Measurements from ENCODE around the gene LCOR.
A peak's percentile ranks its signal among the peaks of the same experiment; 100 is the strongest.

Gene LCOR

DNA sequence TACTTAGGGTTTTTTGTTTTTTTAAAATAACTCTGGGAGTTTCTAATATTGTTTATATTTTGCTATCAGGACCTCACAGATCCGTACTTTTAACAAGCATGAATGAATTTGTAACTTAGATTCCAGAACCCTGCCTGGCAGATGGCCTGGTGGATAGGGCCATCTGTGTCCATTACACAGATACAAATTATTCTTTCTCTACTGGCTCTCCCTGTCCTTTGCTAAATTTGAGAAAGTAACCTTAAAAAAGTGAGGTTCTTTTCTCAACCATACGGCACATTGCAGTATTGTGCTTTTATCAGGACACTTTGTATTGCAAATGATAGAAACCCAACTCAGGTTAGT, 26.6 kb downstream of the LCOR start:
- ChIA-PET CTCF (no interaction called here), POLR2A (no interaction called here)
- DNase-seq (ENCODE audit: extremely low spot score) = no peak
- TF ChIP-seq CTCF (IDR thresholded peaks at IDR 0.05; ENCODE audit: control extremely low read depth, extremely low read depth, low read depth, missing control alignments) = no peak

DNA sequence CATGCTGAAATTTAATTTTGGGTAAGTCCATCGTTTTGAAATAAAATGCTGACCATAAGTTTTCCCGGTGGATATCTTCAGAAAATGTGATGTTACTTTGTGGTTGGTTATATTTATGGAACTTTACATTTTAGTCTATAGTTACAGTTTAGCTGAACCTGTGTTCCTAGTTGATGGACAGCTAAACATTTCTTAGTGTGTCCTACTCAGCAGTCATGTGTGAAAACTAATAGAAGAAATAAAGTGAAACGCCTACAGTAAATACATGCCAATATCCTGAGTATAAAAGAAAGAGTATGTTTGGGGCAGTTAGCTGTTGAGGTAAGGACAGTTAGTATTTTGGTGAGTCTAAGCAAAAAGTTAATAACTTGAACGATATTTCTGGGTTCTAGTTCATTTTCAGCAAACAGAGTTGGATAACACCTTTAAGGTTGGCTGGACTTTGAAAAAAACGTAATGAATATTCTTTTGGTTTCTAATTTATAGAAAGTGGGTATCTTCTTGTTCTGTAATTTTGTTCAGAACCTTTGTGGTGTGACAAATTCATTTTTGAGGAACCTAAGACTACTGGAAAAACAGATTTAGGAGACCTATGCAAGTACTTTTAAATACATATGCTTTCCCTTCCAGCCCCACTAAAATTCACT, 28.7 kb downstream of the LCOR start:
- ChIA-PET CTCF (interaction anchor here (0.9 to 2.5 kb wide), 5 partner anchors 9 to 165 kb away, joined by 3 to 11 read pairs (median 4); no protein-coding TSS in a partner anchor), POLR2A (no interaction called here)
- peak; percentile 31 for DNase-seq (ENCODE audit: extremely low spot score)
- TF ChIP-seq CTCF (IDR thresholded peaks at IDR 0.05; ENCODE audit: control extremely low read depth, extremely low read depth, low read depth, missing control alignments) = no peak

DNA sequence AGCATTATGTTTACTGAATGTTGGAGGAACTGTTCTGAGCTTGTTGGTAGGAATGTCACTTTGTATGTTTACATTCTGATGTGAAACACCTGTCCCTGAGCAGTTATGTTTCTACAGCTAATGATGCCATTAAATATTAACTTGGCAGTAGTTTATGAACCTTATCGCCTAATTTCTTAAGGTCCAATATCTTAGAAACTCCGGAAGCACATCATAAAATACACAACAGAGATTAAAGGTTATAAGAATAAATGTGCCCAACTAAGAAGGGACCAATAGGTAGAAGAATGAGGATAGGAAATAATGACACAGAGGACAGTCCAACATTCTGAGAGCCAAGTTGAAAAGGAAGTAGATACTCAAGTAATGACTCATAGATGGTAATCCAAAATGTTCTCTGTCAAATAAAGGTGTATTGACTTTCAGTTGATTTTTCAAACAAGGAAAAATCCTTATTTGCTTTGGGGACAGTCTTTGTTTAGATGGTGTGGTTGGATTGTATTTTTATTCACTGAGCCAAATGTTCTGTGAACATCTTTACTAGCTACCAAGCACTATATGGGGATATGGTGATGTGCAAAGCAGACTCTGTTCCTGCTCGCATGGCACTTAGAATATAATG, 31.9 kb downstream of the LCOR start:
- no peak for TF ChIP-seq CTCF (IDR thresholded peaks at IDR 0.05; ENCODE audit: control extremely low read depth, extremely low read depth, low read depth, missing control alignments)
- DNase-seq (ENCODE audit: extremely low spot score) = peak; percentile 53
- CTCF ChIA-PET = interaction anchor here (1.1 to 2.1 kb wide), 2 partner anchors 9 to 15 kb away, joined by 4 to 5 read pairs; no protein-coding TSS in a partner anchor
- POLR2A ChIA-PET = no interaction called here

- CTCF ChIA-PET = interaction anchor here (1.7 to 2.8 kb wide), 2 partner anchors 8 to 9 kb away, joined by 3 to 8 read pairs; no protein-coding TSS in a partner anchor
- TF ChIP-seq CTCF (IDR thresholded peaks at IDR 0.05; ENCODE audit: control extremely low read depth, extremely low read depth, low read depth, missing control alignments) = no peak
- no peak for DNase-seq (ENCODE audit: extremely low spot score)
- POLR2A ChIA-PET = no interaction called here
Measured at GRCh38 chr10:96873086-96873485, 41.0 kb downstream of the LCOR start.

DNA sequence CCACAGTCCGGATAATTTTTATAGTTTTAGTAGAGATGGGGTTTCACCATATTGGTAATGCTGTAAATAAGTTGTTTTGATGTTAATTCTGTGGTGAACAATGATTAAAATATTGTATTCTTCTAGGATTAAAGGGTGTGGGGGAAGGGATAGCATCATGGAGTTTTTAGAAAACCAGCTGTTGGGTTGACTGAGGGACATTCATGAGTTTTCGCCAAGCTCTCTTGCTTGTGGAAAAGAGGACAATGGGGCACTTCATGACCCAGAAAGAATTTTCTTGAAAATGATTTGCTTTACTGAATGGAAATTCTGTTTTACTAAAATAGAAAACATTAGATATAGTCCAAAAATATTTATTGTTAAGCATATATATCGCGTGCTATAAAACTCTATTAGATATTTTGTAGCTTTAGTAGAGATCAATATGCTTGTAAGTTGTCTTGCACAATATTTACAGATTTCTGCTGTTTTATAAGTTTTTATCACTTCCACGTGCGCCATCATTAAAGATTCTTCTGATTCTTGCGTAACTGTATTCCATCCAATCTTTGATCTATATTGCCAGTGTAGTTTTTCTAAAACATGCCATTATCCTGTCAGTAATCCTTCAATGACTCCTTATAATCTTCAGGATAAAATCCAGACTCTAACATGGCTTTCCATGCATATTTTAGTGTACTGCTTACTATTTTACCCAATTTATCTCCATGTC, 41.8 kb downstream of the LCOR start:
- ChIA-PET CTCF (interaction anchor here (1.7 to 2.9 kb wide), 2 partner anchors 9 to 36 kb away, joined by 3 to 11 read pairs; no protein-coding TSS in a partner anchor), POLR2A (no interaction called here)
- TF ChIP-seq CTCF (IDR thresholded peaks at IDR 0.05; ENCODE audit: control extremely low read depth, extremely low read depth, low read depth, missing control alignments) = no peak
- no peak for DNase-seq (ENCODE audit: extremely low spot score)

DNA sequence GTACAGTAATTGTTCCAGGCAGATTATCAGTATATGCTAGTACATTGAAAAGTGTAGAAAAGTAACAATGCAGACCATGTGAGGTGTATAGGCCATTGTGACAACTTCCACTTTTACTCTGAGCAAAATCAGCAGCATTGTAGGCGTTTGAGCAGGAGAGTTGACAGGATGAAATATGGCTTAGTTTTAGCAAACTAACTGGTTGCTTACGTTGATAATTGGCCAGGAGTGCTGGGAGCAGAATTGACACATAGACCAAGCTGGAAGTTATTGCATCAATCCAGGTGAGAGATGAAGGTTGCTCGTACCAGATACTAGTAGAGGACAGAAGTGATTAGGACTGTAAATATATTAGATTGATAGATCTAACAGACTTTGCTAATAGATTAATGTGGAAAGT, 46.0 kb downstream of the LCOR start:
- CTCF ChIA-PET = interaction anchor here (1.5 kb wide), 1 partner anchor 14 kb away, joined by 5 read pairs; no protein-coding TSS in a partner anchor
- no peak for DNase-seq (ENCODE audit: extremely low spot score)
- no peak for TF ChIP-seq CTCF (IDR thresholded peaks at IDR 0.05; ENCODE audit: control extremely low read depth, extremely low read depth, low read depth, missing control alignments)
- POLR2A ChIA-PET = no interaction called here
